HepG2 (cell line): ENCODE data around the gene HLA-B. TPM values are rescaled to one million over a fixed set of nuclear protein-coding genes. Genes with fewer than 3 reads are reported as not detected.

Experiments
- CEBPB ChIP-seq: IDR thresholded peaks from 2 replicates; pipeline ENCODE4 v1.6.1; 2011; ENCODE audit warnings: low read depth, low read length, improper control_type of control experiment, borderline replicate concordance
- DRAP1 ChIP-seq: IDR thresholded peaks from 2 replicates; pipeline ENCODE4 v1.6.1; 2016; ENCODE audit warnings: missing genetic modification reagents, missing compliant biosample characterization
- HNF1B ChIP-seq: sonication (generic); formaldehyde crosslinking; IDR thresholded peaks from 2 replicates; pipeline ENCODE4 v1.5.1; 2020; ENCODE audit warnings: mild to moderate bottlenecking, moderate library complexity, missing genetic modification reagents
- HOXD1 ChIP-seq: sonication (generic); formaldehyde crosslinking; IDR thresholded peaks from 2 replicates; pipeline ENCODE4 v1.5.0; 2020; ENCODE audit warnings: missing genetic modification reagents
- NFATC3 ChIP-seq: sonication (generic); formaldehyde crosslinking; IDR thresholded peaks from 2 replicates; pipeline ENCODE4 v1.5.1; 2020; ENCODE audit warnings: mild to moderate bottlenecking, missing genetic modification reagents
- SMC3 ChIP-seq: IDR thresholded peaks from 2 replicates; pipeline ENCODE4 v1.6.1; 2011; ENCODE audit warnings: low read length, improper control_type of control experiment
- SNAPC5 ChIP-seq: sonication (generic); formaldehyde crosslinking; IDR thresholded peaks from 2 replicates; pipeline ENCODE4 v1.8.1; 2023; ENCODE audit warnings: mild to moderate bottlenecking, missing genetic modification reagents, borderline replicate concordance
- SP4 ChIP-seq: sonication (generic); formaldehyde crosslinking; IDR thresholded peaks from 2 replicates; pipeline ENCODE4 v1.8.1; 2023; ENCODE audit warnings: mild to moderate bottlenecking, missing genetic modification reagents
- ZNF234 ChIP-seq: sonication (generic); formaldehyde crosslinking; conservative IDR thresholded peaks from 2 replicates; pipeline ENCODE4 v1.5.1; 2020; ENCODE audit warnings: mild to moderate bottlenecking, missing genetic modification reagents
- ZNF446 ChIP-seq: sonication (generic); formaldehyde crosslinking; IDR thresholded peaks from 2 replicates; pipeline ENCODE4 v1.5.0; 2020; ENCODE audit warnings: mild to moderate bottlenecking, missing genetic modification reagents
- ZNF598 ChIP-seq: sonication (generic); formaldehyde crosslinking; IDR thresholded peaks from 2 replicates; pipeline ENCODE4 v1.5.1; 2020; ENCODE audit warnings: mild to moderate bottlenecking, missing genetic modification reagents, borderline replicate concordance
- ZNF687 ChIP-seq: sonication (generic); formaldehyde crosslinking; IDR thresholded peaks from 2 replicates; pipeline ENCODE4 v1.5.1; 2020; ENCODE audit warnings: mild to moderate bottlenecking, missing genetic modification reagents, moderate library complexity
- ZNF770 ChIP-seq: sonication (generic); formaldehyde crosslinking; IDR thresholded peaks from 2 replicates; pipeline ENCODE4 v1.5.0; 2020; ENCODE audit warnings: mild to moderate bottlenecking, missing genetic modification reagents
- ZNF800 ChIP-seq: sonication (generic); formaldehyde crosslinking; IDR thresholded peaks from 2 replicates; pipeline ENCODE4 v1.4.0; 2020; ENCODE audit warnings: missing genetic modification reagents
- polyA plus RNA-seq, 8 experiments: library from polyadenylated mRNA; depleted of rRNA in 3 of 8; stranded (reverse) in 7 of 8; unstranded in 1 of 8; fragments of >200 nt; fragmentation: Illumina TruSeq in 4 of 8; extraction: Trizol in 4 of 8; gene quantifications; 2 replicates each; pipeline versions ENCODE4 v1.2.1 to v1.2.3, GENCODE V29; 2011 to 2016; ENCODE audit warnings: low read depth in 4 of 8, missing spikeins in 1 of 8, mixed read lengths in 1 of 8; ENCODE audit not compliant: insufficient read depth in 1 of 8
- total RNA-seq, 5 experiments: library from RNA; depleted of rRNA; stranded (reverse); fragments of >200 nt; fragmentation: Illumina TruSeq; extraction: Trizol; gene quantifications; 2 replicates each; pipeline ENCODE4 v1.2.3, GENCODE V29; 2016; ENCODE audit warnings: low read depth in 1 of 5

HLA-B gene
- total and polyA plus RNA-seq, 2 of the 13 experiments (the other 11 are each of a cell fraction or from before 2014, with no cell fraction given): 35.3 to 88.9 TPM

- TF ChIP-seq DRAP1: peak; percentile 73; the same call in 1 of the 2 replicates
- TF ChIP-seq SP4 (CRISPR knock-in tag): peak; percentile 5; the same call in 1 of the 2 replicates
- TF ChIP-seq CEBPB: peak; percentile 25; the same call in 1 of the 2 replicates
- peak; percentile 42 for TF ChIP-seq ZNF687 (CRISPR knock-in tag)
- TF ChIP-seq ZNF234 (CRISPR knock-in tag): peak; percentile 25; the same call in 1 of the 2 replicates
- TF ChIP-seq SMC3: no peak
- TF ChIP-seq HOXD1 (CRISPR knock-in tag): peak; percentile 6; the same call in 1 of the 2 replicates
- peak; percentile 45; the same call in 1 of the 2 replicates for TF ChIP-seq ZNF770 (CRISPR knock-in tag)
- no peak for TF ChIP-seq SNAPC5 (CRISPR knock-in tag)
- 0 out of 2 replicates have a peak, but pooled peaks have one; percentile 46 for TF ChIP-seq ZNF598 (CRISPR knock-in tag)
- TF ChIP-seq ZNF800 (CRISPR knock-in tag): peak; percentile 17; the same call in 1 of the 2 replicates
- peak; percentile 58; the same call in 1 of the 2 replicates for TF ChIP-seq ZNF446 (CRISPR knock-in tag)
- 0 out of 2 replicates have a peak, but pooled peaks have one; percentile 10 for TF ChIP-seq HNF1B (CRISPR knock-in tag)
- TF ChIP-seq NFATC3: 0 out of 2 replicates have a peak, but pooled peaks have one; percentile 28
Measured at GRCh38 chr6:31400467-31401289, 43.7 kb upstream of the HLA-B start (continued).
